GM21737 (cell line): ENCODE results near the gene GSN.
A peak's percentile ranks its signal among the peaks of the same experiment; 100 is the strongest.

ENCODE experiments used
- ATAC-seq: cut with Tn5 transposase; IDR thresholded peaks from one replicate; pipeline ENCODE4 v1.9.1; 2021; ENCODE audit warnings: mild to moderate bottlenecking, moderate library complexity; ENCODE audit not compliant: unreplicated experiment

Gene GSN

GRCh38 chr9:121348221-121348620 lies 80.3 kb downstream of the GSN start:
- no peak for ATAC-seq

DNA sequence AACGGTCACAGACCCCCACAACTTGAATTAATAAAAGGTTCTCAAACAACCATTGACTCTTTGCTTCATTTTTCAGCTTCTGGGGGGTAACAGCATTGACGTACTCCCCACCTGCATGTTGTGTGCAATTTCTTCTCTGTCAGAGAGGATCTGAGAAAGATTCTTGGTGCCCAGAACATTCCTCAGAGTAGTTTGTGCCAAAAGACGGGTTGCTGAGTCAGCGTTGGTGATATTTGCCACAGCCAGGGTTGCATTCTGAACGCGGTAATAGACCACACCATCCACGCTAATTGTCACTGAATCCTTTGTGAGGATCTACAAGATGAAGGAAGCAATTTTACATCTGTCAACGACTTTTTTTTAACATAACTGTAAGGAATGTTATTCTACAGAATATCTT lies 81.0 kb downstream of the GSN start:
- no peak for ATAC-seq

- no peak for ATAC-seq
These were observed 82.1 kb downstream of the GSN start for GRCh38 chr9:121350036-121350435.

DNA sequence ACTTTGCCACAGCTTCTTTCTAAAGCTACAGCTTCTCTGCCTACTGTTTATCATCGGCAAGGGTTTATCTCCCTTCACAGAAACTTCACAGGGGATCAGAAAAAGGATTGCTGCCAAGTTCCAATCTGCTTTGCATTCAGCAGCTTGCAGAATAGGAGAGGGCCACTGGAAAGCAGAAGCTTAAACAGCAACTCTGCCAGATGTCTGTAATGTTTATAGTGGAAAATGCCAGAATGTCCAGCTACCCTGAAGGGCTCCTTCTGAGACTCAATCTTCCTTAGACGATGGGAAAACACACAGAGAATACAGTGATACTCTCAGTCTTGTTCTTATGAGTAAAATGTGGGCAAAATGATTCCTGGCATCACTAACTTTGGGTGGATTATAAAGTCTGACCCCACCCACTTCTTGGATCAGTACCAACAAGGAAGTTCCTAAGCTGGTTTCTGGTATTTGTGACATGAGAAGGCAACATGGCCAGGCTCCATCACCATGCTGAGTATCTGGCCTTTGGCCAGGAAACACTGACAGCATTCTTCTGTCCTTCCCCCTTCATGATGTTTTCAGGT lies 83.1 kb downstream of the GSN start:
- ATAC-seq, result no peak

GRCh38 chr9:121353241-121354061 lies 85.5 kb downstream of the GSN start:
- ATAC-seq, result peak; percentile 94

DNA sequence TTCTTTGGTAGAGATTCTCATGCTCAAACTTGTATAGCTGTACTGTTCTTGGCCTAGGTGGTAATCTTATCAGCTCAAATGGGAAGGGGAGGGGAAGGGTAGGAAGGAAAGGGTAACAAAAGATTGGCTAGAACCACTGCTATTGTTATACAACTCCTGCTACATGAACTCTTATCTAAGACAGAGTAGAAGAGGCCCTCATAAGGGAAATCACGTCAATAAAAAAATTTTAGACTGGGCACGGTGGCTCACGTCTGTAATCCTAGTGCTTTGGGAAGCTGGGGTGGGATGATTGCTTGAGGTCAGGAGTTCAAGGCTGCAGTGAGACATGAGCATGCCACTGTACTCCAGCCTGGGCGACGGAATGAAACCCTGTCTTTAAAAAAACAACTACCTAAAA lies 86.2 kb downstream of the GSN start:
- no peak for ATAC-seq

- no peak for ATAC-seq
These were observed 86.8 kb downstream of the GSN start for GRCh38 chr9:121354762-121355161.

- no peak for ATAC-seq
These were observed 89.0 kb downstream of the GSN start for GRCh38 chr9:121357011-121357410.

DNA sequence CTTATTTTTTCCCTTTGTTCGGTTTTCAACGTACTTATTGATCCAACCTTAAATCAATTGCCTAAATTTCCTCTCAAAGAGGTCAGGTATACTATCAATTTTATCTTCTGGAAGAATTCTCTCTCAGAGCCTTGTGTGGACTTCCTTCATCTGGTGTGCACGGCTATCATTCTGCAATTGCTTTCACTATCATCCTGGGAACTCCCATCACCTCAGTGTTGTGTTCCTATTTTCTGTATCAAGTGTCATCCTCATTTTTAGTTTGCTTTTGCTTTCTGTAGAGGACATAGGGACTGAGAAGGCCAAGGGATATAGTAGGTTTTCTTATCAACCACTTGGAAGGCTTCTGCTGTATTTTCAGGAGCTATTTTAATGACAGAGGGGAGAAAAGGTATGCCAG lies 90.8 kb downstream of the GSN start:
- ATAC-seq, result no peak

DNA sequence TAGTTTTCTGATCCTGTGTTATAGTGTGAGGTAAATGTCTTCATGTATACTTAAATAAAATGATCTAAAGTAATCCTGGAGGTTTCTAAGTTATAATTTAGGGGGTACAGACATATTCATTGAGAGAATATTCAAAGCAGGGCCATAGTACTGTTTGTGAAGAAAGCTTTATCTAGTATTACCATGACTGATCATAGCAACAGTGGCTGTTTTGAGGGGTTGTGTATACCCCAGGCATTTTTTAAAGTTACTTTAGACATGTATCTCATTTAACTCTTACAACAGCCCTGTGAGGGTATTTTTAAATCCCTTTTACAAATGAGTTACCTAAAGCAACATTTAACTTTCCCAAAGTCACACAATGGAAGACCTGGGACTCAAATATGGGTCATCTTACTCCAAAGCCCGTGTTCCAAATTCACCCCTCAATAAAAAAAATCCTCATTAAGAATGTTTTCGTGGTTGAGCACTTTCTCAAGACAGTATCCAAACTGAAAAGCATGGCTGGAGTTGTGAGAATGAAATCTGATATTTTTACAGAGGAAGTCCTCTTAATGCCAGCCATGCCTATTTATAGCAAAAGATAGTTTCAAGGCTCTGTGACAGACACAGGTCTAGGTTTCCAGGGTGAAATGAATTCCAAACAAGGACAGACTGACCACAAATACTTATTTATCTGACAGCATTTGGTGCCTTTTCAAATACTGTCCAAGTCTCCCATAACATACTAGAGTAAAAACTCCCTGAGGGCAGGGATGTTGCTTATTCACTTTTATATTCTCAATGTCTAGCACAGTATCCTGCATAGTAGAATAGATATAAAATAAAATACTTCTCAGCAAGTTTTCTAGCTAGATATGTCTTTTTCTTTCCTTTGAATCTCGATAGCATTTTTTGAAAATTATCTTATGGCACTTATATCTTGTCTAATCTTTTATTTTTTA lies 91.7 kb downstream of the GSN start:
- ATAC-seq, result no peak

- ATAC-seq, result no peak
These were observed 92.8 kb downstream of the GSN start for GRCh38 chr9:121360601-121361374.

- ATAC-seq, result no peak
These were observed 95.1 kb downstream of the GSN start for GRCh38 chr9:121362813-121363621.

DNA sequence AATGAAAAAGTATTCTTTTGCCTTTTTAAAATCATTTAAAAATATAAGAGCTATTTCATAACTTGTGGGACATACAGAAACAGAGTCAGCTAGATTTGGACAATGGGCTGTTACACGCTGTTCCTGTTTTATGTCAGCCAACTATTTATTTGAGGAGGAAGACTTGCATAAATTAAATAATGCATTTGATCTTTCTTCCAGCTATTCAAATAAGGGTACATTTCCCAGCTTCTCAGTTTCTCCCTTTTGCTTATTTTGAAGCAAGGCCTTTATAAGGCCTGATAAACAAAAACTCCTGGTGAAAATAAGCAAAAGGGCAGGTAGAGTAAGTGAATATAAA lies 95.6 kb downstream of the GSN start:
- ATAC-seq, result no peak

DNA sequence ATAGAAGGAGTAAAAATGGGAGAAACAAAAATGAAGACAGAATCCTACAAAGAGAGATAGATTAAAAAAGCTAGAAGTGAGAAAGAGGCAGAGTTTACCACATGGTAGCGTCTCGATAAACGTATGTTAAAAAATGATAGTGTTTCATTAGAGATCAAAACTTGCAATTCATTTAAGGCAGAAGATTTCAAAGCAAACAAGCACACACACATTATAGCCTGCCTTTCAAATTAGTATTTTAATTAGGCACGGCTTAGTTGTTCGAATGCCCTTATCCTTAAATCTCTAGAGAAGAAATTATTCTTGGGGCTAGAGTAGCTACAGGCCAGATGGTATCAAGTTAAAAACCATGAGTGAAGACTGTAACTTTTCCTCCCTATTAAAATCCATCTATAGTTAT lies 96.1 kb downstream of the GSN start:
- ATAC-seq, result no peak

GRCh38 chr9:121364886-121365285 lies 96.9 kb downstream of the GSN start:
- ATAC-seq, result no peak

- no peak for ATAC-seq
These were observed 97.6 kb downstream of the GSN start for GRCh38 chr9:121365564-121365963.

GRCh38 chr9:121366611-121367192 lies 98.7 kb downstream of the GSN start:
- no peak for ATAC-seq

DNA sequence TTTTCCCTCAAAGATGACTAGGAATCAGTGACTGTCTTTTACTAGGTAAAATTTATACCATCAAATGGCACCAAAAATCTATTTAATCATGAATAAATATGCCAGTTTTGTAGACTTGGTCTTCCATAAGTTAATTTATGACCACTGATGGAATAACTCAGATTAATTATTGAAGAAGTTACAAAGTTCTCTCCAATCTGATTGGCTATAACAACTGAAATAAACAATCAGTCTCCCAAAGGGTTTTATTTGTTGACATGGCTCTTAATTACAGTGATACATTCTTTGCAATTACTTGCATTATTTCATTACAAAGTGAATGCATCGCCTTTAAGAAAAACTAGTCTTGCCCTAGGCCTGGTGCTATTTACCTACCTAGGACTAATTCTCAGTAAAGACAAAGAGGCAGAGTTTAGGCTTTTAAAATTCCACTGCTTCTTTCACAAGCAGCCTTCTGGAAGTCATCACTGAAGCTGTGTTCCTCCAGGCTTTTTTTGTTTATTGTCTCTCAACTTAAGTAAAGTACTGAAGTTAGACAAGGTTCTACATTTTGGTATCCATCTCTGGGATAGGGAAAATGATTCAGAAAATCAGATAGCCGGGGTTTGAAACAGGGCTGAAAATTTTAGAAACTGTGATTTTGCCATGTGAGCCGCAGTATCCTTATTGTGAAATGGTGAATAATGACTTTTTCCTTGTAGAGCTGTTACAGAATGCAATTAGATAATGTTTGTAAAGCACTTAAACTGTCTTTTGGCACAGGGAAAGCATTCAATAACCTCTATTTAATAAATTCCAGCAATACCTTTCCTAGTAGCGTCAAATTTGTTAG lies 99.6 kb downstream of the GSN start:
- ATAC-seq, result no peak

DNA sequence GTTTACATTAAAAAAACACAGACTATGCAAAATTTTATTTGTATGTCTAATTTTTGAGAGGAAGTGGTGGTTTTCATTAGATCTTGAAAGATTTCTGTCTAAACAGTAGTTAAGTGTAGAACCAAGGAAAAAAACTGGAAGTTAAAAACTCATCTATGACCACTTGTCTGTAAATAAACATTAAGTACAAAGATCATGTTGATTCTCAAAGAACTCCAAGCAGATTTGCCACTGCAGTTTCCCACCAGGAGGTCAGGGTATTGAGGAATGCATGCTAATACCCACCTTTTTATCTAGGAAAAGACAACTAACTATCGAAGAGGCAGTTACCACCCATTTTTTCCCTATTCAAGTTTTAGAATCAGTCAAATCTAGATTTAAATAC lies 100.2 kb downstream of the GSN start:
- ATAC-seq, result no peak
